Cardiac fibroblast (primary cell): ENCODE measurements around the gene NCKAP5.

Experiments
- DNase-seq, 2 donors: peaks; one replicate each; pipeline versions ENCODE4 v3.0.0 to v3.0.0-alpha.2; 2010; ENCODE audit warnings: low read depth in 2 of 2
- H3K4me3 ChIP-seq, 2 donors: replicated peaks in 1 of 2; 1 replicate in 1 of 2; 2 replicates in 1 of 2; pipeline ENCODE4 v1.5.1; 2011; ENCODE audit warnings: low read depth in 2 of 2, low read length in 2 of 2, mild to moderate bottlenecking in 2 of 2, moderate library complexity in 1 of 2
- CTCF ChIP-seq: IDR thresholded peaks from one replicate; pipeline ENCODE4 v1.5.1; 2011; ENCODE audit warnings: low read depth, mild to moderate bottlenecking, low read length, inconsistent platforms

The NCKAP5 gene

GRCh38 chr2:133138693-133139092 is 429.6 kb downstream of the NCKAP5 start:
- DNase-seq: no peak
- TF ChIP-seq CTCF: no peak

GRCh38 chr2:133135035-133135654 is 433.1 kb downstream of the NCKAP5 start:
- no peak overlapping the region for H3K4me3 ChIP-seq
- no peak for TF ChIP-seq CTCF
- DNase-seq: no peak

More at GRCh38 chr2:133138693-133139092, 429.6 kb downstream of the NCKAP5 start:
- H3K4me3 ChIP-seq: no peak overlapping the region

GRCh38 chr2:133130548-133131246 is 437.6 kb downstream of the NCKAP5 start:
- DNase-seq: peak in 1 of 2 donors; percentile 46
- TF ChIP-seq CTCF: no peak
- H3K4me3 ChIP-seq: no peak overlapping the region

GRCh38 chr2:133124446-133124845 is 443.8 kb downstream of the NCKAP5 start:
- TF ChIP-seq CTCF: no peak
- no peak for DNase-seq
- H3K4me3 ChIP-seq: no peak overlapping the region

- no peak overlapping the region for H3K4me3 ChIP-seq
- no peak for DNase-seq
- TF ChIP-seq CTCF: no peak
Observed at GRCh38 chr2:133123904-133124303, 444.4 kb downstream of the NCKAP5 start.

GRCh38 chr2:133123393-133123792 is 444.9 kb downstream of the NCKAP5 start:
- H3K4me3 ChIP-seq: no peak overlapping the region
- no peak for TF ChIP-seq CTCF
- DNase-seq: no peak
